ELR (cell line): ENCODE data around the gene CNTLN.
"Not testable (repeated sequence)": the region's sequence is repeated elsewhere in the genome, so short reads cannot be mapped to it uniquely, and the experiment has no call there.

Source experiments
- DNase-seq: peaks from one replicate; pipeline ENCODE4 v3.0.0-alpha.2; 2015; ENCODE audit warnings: low read depth

The CNTLN gene

DNA sequence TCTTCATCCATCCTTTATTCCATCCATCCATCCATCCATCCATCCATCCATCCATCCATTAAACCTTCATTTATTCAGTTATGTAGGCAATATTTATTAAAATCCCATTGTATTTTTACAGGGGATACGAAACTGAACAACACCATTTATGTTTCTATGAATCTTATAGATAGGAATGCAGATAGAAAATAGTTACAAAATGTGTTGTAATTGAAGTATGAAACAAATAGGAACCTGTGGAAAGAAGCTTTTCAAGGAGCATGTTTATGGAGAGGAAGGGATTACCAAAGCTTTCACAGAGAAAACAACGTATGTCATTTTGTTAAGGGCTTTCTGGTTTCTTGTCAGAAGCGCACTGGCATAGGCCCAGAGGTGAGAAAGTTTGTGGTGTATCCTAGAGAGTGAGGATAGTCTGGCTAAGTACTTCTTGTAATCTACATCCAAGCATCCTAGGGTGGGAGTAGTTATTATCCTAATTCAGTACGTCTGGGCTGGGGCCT lies 184.0 kb downstream of the CNTLN start:
- DNase-seq: peak; percentile 31

DNA sequence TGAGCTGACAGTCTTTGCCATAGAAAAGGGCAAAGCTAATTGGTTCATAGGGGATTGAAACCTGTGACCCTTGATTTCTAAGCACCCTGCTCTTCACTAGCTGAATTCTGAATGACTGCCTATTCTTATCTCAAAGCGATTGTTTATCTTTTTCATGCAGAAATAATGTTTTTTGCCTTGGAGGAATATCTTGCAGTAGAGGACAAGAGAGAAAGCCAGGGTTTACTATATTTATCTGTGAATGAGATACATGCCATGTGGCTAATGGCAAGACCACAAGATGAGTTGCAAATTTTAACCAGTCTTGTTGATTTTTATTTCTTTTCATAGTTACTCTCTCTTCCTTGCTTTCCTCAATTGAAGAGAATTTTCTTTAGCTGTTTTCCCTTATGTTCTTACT lies 185.0 kb downstream of the CNTLN start:
- DNase-seq: no peak

DNA sequence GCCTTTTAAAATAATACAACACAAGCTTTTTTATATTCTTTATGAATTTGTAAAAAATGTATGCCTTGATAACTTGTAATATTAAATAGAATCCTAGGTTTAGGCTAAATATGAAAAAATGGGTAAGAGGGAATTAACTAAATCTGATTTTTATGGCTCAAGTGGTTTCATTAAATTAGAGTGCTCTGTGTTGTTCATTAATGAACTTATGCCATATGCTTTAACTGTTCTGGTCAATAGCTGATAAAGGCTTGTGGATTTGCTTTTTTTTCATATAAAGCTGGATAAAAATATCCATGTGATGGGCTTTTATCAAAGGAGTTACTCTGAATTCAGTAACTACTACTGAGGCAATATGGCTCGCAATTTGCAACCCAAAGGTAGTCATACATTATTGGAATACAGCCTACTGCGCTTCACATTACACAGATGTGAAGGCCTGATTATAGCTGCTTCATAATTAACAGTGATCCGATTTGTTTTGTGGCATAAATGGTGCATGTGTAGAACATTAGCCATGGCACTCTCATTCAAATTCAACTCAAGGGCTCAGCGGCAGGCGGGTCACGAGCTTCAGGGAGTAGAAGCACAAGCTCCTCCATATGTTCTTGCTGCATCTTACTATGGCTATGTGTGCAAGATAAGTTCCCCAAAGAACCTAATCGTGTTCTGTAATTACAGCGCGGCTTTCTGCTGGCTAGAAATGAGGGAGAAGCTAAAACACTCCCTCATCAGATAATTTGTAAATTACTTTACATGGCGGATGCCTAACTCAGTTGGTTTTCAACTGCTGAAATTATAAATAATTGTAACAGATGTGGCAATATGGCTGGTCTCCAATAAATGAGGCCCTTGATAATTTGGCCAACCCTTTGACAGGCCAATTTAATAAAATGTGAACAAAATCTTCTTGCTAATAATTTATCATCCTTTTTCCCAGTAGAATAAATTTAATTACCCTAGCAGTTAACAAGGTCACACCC lies 188.3 kb downstream of the CNTLN start:
- DNase-seq: no peak

DNA sequence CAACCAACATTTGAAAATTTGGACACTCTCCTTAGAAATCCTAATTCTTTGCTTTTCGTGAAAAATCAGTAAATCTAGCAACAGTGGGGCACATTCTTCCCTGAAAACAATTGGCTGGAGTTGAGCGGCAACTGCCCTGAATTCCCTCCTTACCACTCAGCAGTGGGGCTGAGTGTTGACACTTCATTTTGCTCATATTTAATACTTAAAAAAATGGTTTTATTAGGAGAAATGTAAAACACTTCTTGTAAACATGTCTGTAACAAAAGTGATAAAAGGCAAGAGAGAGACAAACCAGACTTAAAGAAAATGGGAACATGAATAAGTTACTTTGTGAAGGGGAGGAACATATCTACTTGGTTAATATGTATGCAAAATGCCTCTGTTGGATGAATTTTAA lies 193.5 kb downstream of the CNTLN start:
- DNase-seq: no peak

DNA sequence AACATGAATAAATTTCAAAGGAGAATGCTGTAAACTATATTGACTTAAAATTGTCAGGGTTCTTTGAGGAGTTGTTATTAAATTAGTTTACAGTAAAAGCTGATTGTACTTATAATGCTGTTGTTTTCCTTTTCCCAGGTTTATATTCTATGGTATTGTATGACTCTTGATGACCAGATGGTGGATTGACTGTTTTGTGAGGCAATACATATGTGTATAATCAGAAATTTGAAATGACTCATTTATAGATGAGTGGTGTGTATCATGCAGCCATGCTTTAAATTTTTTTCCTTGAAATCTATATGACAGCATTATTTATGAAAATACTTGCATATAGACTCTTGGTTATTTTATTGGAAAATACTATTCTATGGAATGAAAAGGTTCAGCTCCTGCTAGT lies 195.3 kb downstream of the CNTLN start:
- peak; percentile 53 for DNase-seq

DNA sequence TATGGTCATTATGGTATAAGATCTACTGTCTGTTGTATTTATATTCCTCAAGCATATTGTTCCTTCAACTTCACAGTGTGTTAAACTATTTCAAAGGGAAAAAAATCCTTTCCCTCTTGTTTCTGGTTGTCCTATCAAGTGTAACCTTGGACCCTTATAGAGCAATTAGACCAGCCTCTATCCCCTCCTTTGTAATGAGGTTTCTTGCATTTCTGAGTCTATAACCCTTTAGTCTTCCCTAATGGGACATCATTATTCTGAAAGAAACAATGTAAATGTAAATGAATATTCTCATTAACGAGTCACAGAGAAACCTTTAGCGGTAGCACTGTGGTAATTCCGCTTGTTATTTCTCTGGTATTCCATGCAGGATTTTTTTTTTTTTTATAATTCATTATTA lies 197.3 kb downstream of the CNTLN start:
- DNase-seq: no peak

DNA sequence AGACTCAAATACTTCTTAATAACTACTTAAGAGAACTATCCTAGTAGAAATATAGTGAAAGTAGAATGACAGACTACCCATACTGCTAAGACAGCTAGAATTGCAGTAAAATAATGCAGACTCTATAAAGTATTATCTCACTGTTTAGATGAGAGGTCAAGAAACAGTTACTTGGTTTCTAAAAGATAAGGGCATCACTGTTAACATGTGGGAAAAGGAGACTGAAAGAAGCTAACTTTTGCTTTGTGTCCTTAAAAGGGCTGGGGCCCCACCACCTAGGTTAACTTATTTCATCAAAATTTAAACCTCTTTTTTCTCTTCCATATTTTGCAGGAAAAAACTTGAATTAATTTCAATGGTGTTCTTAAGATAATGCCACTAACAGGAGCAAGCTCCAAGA lies 204.3 kb downstream of the CNTLN start:
- no peak for DNase-seq

DNA sequence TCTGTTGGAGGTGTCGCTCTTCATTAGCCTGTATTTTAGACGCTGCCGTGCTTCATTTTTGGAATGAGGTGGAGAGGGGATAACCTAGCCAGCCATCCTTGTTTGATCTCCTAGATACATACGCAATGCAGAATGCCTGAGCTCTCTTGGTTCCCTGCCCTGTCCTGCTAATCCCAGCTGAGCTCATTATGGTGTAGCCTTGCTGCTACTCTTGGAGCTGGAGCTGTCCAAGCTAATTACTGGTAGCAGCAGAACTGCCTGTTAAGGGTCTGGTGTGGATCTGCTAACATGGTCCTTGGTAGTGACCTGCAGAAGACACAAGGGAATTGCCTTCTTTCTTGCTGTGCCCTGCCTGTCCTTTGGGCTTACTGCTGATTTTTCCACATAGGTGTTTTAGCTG lies 207.9 kb downstream of the CNTLN start:
- no peak for DNase-seq

DNA sequence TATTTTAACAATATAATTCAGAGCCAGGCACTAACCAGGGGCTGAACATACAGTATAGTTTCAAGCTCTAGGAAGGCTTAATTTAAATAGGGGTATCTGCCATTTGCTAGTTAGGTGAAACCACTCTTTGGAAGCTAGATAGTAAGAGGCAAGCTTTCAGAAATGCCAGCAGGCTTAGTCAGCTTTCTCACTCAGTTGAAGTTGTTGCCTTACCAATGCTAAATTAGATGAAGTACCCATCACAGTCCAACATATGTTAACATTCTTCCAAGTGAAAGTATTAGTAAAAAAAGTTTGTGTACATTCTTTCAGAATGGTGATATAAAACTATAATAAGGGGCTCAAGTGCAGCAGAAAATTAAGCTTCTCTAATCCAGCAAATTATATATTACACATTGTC lies 215.0 kb downstream of the CNTLN start:
- peak; percentile 19 for DNase-seq

DNA sequence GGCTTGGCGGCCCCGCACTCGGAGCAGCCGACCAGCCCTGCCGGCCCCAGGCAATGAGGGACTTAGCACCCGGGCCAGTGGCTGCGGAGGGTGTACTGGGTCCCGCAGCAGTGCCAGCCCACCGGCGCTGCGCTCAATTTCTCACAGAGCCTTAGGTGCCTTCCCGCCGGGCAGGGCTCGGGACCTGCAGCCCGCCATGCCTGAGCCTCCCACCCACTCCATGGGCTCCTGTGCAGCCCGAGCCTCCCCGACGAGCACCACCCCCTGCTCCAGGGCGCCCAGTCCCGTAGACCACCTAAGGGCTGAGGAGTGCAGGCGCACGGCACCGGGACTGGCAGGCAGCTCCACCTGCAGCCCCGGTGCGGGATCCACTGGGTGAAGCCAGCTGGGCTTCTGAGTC lies 219.2 kb downstream of the CNTLN start:
- DNase-seq: not testable (repeated sequence)

DNA sequence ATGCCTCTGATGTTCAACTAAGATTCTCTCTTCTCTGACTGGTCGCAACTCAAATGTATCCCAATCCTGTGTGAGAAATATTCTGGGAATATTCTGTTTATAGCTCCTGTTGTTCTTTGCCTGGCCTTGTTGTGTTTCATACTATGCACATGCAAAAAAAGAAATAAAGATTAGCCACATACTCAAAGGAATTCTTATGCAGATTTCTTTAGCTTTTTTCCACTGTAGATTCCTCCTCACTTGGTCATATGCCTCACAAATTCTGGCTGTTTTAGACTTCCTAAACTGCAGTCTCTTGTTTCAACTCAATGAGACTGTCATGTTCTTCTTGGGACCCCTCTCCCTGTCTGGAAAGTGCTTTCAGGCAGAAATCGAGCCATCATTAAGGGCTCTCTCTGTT lies 226.5 kb downstream of the CNTLN start:
- no peak for DNase-seq

DNA sequence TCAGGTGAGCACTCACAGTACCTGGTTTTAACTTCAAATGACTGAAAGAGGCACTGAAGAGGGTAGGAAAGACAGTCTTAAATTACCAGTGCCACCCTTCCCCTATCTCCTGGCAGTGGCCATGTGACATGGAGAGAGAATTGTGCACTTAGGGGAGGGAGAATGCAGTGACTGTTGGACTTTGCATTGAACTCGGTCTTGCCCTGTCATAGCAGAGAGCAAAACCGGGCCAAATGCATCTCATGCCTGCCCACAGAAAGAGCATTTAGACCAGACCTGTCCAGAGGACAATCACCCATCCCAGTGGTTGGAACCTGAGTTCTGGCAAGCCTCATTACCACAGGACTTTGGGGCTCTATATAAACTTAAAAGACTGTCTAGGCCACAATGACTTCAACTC lies 232.2 kb downstream of the CNTLN start:
- no peak for DNase-seq

DNA sequence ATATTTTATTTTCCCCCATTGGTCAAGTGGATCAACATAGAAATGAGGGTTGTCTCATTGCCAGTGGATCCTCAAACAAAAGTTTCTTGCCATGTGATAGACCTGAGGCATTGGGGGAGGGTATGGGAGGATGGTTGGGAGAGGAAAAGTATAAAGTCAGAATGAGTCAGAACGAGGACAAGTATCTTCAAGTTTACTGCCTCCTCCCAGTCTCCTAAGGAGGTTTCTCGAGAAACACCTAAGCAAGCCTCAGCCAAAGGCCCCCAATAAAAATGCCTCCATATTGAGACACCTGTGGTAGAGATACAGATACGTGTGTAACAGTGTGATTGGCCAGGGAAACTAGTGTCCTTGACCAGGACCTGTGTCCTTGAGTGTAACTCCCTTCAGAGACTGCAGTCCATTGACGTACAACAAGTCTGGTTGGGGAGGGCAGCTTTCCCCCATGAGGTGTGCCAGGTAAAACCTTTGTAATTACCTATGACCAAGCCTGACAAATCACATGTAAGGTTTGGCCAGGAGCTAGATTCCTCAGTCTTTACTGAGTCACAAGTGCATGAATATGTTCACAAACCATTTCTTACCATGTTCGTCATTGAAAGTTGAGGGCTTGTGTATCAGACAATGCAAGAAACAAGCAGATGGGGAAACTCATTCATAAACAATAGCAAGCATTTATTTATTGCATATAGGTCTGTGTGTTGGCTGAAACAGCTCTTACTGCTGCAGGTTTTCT lies 245.5 kb downstream of the CNTLN start:
- no peak for DNase-seq

DNA sequence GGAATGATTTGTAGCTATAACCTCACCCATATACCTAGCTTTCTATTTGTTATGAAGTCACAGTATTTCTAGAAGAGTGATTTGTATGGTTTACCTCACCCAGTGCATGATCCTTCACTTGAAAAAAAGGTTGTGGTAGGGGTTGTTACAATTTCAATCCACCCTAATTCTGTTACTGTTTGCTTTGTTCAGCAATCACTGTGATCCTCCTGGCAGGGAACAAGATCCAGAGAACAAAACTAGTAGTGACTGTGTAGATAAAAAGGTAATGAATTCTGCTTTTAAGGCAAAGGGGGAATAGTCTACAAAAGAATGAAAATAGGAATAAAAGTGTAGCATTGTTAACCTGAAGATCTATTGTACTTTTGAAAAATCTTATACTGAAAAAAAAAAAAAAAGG lies 252.7 kb downstream of the CNTLN start:
- no peak for DNase-seq

DNA sequence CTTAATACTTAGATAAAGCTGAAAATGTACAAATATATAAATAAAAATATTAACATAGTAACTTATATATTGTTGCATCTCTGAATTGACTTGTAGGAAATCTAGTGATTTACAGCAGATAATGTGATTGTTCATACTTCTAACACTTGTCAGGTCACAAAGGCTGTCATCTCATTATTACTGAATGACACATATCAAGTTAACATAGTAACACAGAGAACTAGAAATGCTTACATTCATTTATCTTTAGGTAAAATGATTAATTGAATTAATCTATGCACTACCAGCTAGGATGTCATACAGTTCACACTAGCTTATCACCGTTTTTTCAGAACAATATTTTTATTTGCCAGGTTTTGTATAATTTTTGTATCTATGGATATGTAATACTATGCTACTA lies 254.2 kb downstream of the CNTLN start:
- DNase-seq: no peak

DNA sequence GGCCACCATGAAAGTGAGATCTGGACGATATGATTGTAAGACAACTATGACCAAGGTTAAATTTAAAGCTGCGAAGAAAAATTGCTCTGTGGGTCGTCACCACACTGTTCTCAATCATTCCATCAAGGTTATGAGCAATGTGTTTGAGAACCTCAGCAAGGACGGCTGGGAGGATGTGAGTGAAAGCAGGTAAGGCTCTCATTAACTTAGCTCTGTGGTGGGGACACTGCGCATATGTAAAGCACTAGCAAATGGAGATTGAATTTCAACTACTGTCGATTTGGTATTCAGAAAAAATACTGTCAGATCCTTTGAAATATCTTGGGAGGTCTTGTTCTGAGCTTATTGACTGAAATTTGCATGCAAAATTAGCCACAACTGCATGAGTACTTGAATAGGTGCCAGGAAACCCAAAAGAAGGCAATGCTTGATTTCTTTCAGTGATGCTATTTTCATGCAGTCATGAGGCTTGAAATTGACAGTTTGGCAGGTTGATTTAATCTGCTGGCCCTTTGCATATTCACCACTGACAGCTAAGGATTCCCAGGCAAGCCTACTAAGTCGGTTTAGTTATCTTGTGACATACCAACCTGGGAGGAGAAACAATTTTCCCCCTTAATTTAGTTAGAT lies 260.2 kb downstream of the CNTLN start:
- DNase-seq: no peak

DNA sequence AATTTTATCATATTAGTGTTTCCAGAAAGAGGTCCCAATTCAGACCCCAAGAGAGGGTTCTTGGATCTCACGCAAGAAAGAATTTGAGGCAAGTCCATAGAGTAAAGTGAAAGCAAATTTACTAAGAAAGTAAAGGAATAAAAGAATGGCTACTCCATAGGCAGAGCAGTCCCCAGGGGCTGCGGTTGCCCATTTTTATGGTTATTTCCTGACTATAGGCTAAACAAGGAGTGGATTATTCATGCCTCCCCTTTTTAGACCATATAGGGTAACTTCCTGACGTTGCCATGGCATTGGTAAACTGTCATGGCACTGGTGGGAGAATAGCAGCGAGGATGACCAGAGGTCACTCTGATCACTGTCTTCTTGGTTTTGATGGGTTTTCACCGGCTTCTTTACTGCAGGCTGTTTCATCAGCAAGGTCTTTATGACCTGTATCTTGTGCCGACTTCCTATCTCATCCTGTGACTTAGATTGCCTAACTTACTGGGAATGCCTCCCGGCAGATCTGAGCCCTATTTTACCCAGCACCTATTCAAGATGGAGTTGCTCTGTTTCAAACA lies 262.4 kb downstream of the CNTLN start:
- not testable (repeated sequence) for DNase-seq

DNA sequence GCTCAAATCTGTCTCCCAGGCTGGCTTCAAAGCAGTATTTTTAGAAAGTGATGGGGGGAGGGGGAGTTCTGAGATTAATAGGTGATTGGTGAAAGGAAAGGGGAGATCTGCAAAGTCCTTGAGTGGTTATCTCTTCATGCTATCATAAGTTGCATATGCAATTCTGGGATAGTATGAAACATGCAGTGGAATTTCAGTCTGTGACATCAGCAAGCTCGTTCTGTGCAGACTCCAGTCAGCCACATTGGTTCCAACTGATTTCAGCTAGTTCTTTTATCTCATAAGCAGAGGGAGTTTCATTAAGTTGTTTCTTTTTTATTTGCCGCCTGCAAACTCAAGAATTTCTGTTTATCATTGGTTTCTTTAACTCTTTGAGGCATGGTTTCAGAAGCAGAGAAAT lies 263.5 kb downstream of the CNTLN start:
- no peak for DNase-seq

DNA sequence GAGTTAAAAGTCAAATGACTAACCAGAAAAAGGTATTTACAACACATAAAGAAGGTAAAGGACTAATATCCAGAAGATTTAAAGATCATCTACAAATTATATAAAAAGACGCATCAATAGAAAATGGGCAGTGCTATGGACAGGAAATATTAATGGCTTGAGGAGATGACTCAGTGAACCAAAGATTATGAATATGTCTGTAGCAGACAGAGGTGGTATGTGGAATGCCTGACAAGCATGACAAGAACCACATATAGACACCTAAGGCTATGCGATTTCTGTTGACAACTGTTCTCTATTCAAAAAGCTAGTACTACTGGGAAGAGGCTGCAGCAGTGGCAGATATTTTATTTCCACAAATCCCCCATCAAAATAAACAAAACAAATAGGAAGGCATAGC lies 267.0 kb downstream of the CNTLN start:
- peak; percentile 48 for DNase-seq

DNA sequence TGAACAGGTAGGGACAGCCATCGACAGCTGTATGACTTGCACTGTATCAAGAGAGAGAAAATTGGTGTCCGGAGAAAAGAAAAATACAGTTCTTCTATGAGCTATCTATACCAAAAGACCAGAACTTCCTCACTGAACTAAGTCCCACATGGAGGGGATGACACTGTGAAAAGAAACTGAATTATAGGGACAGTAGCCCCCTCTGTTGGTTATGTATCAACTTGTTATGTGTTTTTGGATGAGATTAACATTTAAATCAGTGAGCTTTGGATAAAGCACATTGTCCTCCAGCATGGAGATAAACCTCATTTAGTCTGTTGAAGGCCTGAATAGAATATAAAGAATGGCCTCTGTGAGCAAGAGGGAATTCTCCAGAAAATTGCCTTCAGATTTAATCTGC lies 267.5 kb downstream of the CNTLN start:
- DNase-seq: peak; percentile 32

DNA sequence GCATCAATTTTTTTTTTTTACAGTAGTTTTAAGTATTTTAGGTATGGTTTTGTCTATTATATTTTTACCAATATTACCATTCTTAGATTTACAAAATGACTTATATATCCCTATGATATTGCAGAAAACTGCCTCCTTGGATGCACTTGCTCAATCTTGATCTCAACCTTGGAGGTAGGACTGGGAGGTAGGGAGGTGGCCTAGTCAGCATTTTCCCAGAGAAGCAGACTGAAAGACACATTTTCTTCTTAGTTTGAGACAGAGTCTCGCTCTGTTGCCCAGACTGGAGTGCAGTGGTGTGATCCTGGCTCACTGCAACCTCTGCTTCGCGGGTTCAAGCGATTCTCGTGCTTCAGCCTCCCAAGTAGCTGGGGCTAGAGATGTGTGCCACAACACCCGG lies 268.7 kb downstream of the CNTLN start:
- DNase-seq: no peak

DNA sequence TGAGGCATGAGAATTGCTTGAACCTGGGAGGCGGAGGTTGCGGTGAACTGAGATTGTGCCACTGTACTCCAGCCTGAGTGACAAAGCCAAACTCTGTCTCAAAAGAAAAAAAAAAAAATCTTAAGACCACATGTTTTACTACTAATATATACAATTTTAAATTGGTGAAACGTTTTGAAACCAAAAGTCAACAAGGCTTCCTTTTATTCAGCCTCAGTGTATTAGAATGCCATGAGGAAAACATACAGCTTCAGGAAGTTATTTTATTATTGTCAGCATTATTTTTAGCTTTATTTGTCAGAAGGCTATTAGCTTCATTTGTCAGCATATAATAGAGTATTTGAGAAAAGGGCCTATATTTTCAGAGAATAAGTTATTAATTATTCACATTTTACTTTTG lies 280.1 kb downstream of the CNTLN start:
- DNase-seq: no peak
